Hepatocyte (in vitro differentiated cells): ENCODE measurements around the gene NR4A1. TPM values are rescaled to one million over a fixed set of nuclear protein-coding genes. Genes with fewer than 3 reads are reported as not detected.
A peak's percentile ranks its signal among the peaks of the same experiment; 100 is the strongest.

Experiments
- DNase-seq: peaks from one replicate; pipeline ENCODE4 v3.0.0-alpha.2; 2016; ENCODE audit warnings: low spot score
- H2AFZ ChIP-seq: fragments of 200-600 bp; sonication (generic); 2 replicates; pipeline ENCODE4 v1.6.0; 2016; ENCODE audit warnings: antibody characterized with exemption, mild to moderate bottlenecking
- H3K27ac ChIP-seq: fragments of 200-600 bp; sonication (generic); 2 replicates; pipeline ENCODE4 v1.5.1; 2016; ENCODE audit warnings: mild to moderate bottlenecking
- H3K27me3 ChIP-seq: fragments of 200-600 bp; sonication (generic); 2 replicates; pipeline ENCODE4 v1.6.1; 2016
- H3K36me3 ChIP-seq: fragments of 200-600 bp; sonication (generic); replicated peaks from 2 replicates; pipeline ENCODE4 v1.5.1; 2016; ENCODE audit warnings: low read depth; ENCODE audit not compliant: insufficient read depth
- H3K4me1 ChIP-seq: fragments of 200-600 bp; sonication (generic); 2 replicates; pipeline ENCODE4 v1.5.1; 2016; ENCODE audit warnings: mild to moderate bottlenecking, moderate library complexity; ENCODE audit not compliant: insufficient read depth
- H3K4me2 ChIP-seq: fragments of 200-600 bp; sonication (generic); 2 replicates; pipeline ENCODE4 v1.6.0; 2016
- H3K4me3 ChIP-seq: fragments of 200-600 bp; sonication (generic); 2 replicates; pipeline ENCODE4 v1.5.1; 2016; ENCODE audit warnings: mild to moderate bottlenecking
- H3K79me2 ChIP-seq: fragments of 200-600 bp; sonication (generic); 2 replicates; pipeline ENCODE4 v1.6.0; 2017; ENCODE audit warnings: mild to moderate bottlenecking
- H3K9me2 ChIP-seq: fragments of 200-600 bp; sonication (generic); replicated peaks from 2 replicates; pipeline ENCODE4 v1.6.0; 2017; ENCODE audit warnings: mild to moderate bottlenecking; ENCODE audit not compliant: insufficient read depth
- H3K9me3 ChIP-seq: fragments of 200-600 bp; sonication (generic); 2 replicates; pipeline ENCODE4 v1.5.1; 2016; ENCODE audit warnings: low read depth, mild to moderate bottlenecking
- H4K20me1 ChIP-seq: fragments of 200-600 bp; sonication (generic); 2 replicates; pipeline ENCODE4 v1.6.0; 2016; ENCODE audit warnings: mild to moderate bottlenecking; ENCODE audit not compliant: insufficient read depth, poor library complexity, severe bottlenecking
- EZH2 ChIP-seq: fragments of 200-600 bp; sonication (generic); IDR thresholded peaks from 2 replicates; pipeline ENCODE4 v1.6.1; 2016; ENCODE audit warnings: antibody characterized with exemption, mild to moderate bottlenecking, borderline replicate concordance
- EZH2phosphoT487 ChIP-seq: fragments of 200-600 bp; sonication (generic); IDR thresholded peaks from one replicate; pipeline ENCODE4 v1.6.1; 2018; ENCODE audit warnings: antibody characterized with exemption, mild to moderate bottlenecking, low read depth, moderate library complexity; ENCODE audit not compliant: unreplicated experiment, severe bottlenecking
- WGBS: methylation state at CpG from one replicate; pipeline ENCODE4 v1.1.6; 2016; ENCODE audit warnings: low lambda C conversion rate; ENCODE audit errors: missing lambda C conversion rate; 5-methylcytosine and 5-hydroxymethylcytosine counted together
- polyA plus RNA-seq: library from polyadenylated mRNA; unstranded; fragments of >200 nt; fragmentation: Nextera tagmentation; extraction: Ambion mirVana; gene quantifications from 2 replicates; pipeline ENCODE4 v1.2.1, GENCODE V29; 2016
- total RNA-seq: library from RNA; depleted of rRNA; stranded (reverse); fragments of >200 nt; gene quantifications from 2 replicates; pipeline ENCODE4 v1.2.3, GENCODE V29; 2014
- TF ChIP-seq, protein P1 (sequence below): fragments of 200-600 bp; sonication (generic); IDR thresholded peaks from 2 replicates; pipeline ENCODE4 v1.5.1; 2016; ENCODE audit warnings: antibody characterized with exemption, mild to moderate bottlenecking; ENCODE audit not compliant: poor library complexity

Gene NR4A1
- total RNA-seq, result 39.2 and 59.2 TPM in 2 replicates
- 131 and 165 TPM in 2 replicates for polyA plus RNA-seq

DNA sequence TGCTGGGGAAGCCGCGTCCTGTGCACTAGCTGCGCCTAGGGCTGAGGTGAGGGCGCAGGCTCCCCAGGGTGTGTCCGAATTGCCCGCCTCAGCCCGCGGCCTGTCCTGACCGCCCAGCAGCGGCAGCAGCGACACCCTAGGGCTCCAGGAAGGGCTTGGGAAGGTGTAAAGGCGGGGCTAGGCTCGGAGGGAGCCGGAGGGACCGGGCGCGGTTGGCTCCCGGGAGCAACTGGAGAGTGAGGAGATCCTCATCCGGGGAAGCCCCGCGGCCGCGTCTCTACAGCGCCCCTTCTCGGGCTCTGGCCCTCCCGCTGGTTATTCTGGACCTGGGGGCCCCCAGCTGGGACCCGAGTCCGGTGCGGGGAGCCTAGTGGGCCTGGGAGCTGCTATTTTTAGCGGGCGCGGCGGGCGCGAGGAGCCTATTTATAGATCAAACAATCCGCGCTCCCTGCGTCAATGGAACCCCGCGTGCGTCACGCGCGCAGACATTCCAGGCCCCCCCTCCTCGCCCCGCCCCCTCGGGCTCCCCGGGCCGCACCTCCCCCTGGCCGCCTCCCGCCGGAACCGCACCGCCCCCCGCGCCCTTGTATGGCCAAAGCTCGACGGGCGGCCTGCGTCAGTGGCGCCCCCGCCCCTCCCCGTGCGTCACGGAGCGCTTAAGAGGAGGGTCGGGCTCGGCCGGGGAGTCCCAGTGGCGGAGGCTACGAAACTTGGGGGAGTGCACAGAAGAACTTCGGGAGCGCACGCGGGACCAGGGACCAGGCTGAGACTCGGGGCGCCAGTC is at the start of gene NR4A1:
NR4A1 (plus strand) TSS at position 685 of the 784 bp plus-strand sequence. CDS start 2,887 bp downstream, outside the sequence.
- H3K27ac ChIP-seq, result peak within 1 kb of the TSS; percentile 91
- TF ChIP-seq, protein P1, sequence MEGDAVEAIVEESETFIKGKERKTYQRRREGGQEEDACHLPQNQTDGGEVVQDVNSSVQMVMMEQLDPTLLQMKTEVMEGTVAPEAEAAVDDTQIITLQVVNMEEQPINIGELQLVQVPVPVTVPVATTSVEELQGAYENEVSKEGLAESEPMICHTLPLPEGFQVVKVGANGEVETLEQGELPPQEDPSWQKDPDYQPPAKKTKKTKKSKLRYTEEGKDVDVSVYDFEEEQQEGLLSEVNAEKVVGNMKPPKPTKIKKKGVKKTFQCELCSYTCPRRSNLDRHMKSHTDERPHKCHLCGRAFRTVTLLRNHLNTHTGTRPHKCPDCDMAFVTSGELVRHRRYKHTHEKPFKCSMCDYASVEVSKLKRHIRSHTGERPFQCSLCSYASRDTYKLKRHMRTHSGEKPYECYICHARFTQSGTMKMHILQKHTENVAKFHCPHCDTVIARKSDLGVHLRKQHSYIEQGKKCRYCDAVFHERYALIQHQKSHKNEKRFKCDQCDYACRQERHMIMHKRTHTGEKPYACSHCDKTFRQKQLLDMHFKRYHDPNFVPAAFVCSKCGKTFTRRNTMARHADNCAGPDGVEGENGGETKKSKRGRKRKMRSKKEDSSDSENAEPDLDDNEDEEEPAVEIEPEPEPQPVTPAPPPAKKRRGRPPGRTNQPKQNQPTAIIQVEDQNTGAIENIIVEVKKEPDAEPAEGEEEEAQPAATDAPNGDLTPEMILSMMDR, result peak; percentile 28
- no peak for TF ChIP-seq EZH2
- peak within 1 kb of the TSS; percentile 66 for H3K4me3 ChIP-seq
- no peaks in the 10 kb centered on the region for H3K79me2 ChIP-seq
- peak within 1 kb of the TSS; percentile 22 for H2AFZ ChIP-seq
- no peaks in the 10 kb centered on the region for H3K9me2 ChIP-seq
- WGBS, result 2% methylated on average over 51 of the region's 77 CpGs
- H3K36me3 ChIP-seq, result no peaks in the 10 kb centered on the region
- H3K4me2 ChIP-seq, result peak within 1 kb of the TSS; percentile 81
- H3K27me3 ChIP-seq, result no peaks in the 10 kb centered on the region
- DNase-seq, result peak; percentile 98
- H4K20me1 ChIP-seq, result peaks cover 7% of the 10 kb centered on the region
- no peaks in the 10 kb centered on the region for H3K9me3 ChIP-seq
- H3K4me1 ChIP-seq, result peaks cover 8% of the 10 kb centered on the region

DNA sequence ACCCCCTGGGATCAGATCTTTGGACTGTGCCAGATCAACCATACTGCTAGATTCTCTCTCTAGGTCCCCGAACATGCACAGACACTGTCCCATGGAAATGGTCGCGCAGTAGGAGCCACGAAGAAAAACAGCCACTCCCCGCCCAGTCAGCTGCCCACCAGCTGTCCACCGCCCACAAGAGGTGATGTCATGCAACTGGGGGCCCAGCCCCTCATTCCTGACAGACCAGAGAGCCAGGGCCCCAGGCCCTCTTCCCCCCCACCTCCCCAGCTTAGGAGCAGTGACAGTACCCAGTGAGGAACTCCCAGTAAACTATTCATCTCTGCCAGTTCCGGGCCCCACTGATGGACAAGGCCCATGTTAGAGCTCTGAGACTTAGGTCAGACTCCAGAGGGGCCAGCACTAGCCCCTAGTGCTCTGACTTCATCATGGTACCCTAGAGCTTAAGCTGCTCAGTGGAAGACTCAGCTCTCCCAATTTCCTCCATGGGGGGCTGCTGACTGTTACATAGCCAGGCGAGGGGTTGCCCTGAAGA is 48.2 kb upstream of the NR4A1 start:
- Histone ChIP-seq H3K4me1 (peaks cover 5% of the 10 kb centered on the region), H3K27me3 (peaks cover 30% of the 10 kb centered on the region), H3K9me2 (no peaks in the 10 kb centered on the region), H3K36me3 (no peaks in the 10 kb centered on the region), H3K4me2 (no peak overlapping the region), H3K27ac (no peak overlapping the region), H2AFZ (no peak overlapping the region), H3K79me2 (no peaks in the 10 kb centered on the region), H4K20me1 (no peaks in the 10 kb centered on the region), H3K4me3 (no peak overlapping the region), H3K9me3 (no peaks in the 10 kb centered on the region)
- no peak for DNase-seq
- TF ChIP-seq EZH2phosphoT487 (no peak), EZH2 (no peak)
- TF ChIP-seq, protein P1, result no peak
- WGBS, result 93% methylated on average over 7 of the region's 8 CpGs

GRCh38 chr12:52003591-52003990 is 47.7 kb upstream of the NR4A1 start:
- Histone ChIP-seq H4K20me1 (no peaks in the 10 kb centered on the region), H3K79me2 (no peaks in the 10 kb centered on the region), H3K9me2 (no peaks in the 10 kb centered on the region), H3K4me3 (no peak overlapping the region), H3K27me3 (peaks cover 30% of the 10 kb centered on the region), H3K9me3 (no peaks in the 10 kb centered on the region), H3K27ac (no peak overlapping the region), H3K36me3 (no peaks in the 10 kb centered on the region), H3K4me1 (peaks cover 5% of the 10 kb centered on the region), H3K4me2 (no peak overlapping the region), H2AFZ (no peak overlapping the region)
- WGBS, result 64% methylated on average over 6 of the region's 6 CpGs
- DNase-seq, result no peak
- TF ChIP-seq EZH2, result no peak
- no peak for TF ChIP-seq EZH2phosphoT487
- TF ChIP-seq, protein P1, result no peak
